T-helper 17 cell (primary cell): ENCODE measurements around the gene KMO. TPM values are rescaled to one million over a fixed set of nuclear protein-coding genes. Genes with fewer than 3 reads are reported as not detected.

Experiments used
- ATAC-seq: fragments of 150-1000 bp; cut with Tn5 transposase; 2 replicates; pipeline ENCODE4 v1.10.0; 2021; ENCODE audit warnings: mild to moderate bottlenecking, moderate library complexity
- DNase-seq, 3 donors: peaks; one replicate each; pipeline versions ENCODE4 v3.0.0 to v3.0.0-alpha.2; 2020 to 2021
- H3K9me3 ChIP-seq: one replicate; pipeline ENCODE4 v1.7.0; 2013; ENCODE audit warnings: low read length, mild to moderate bottlenecking; ENCODE audit not compliant: control insufficient read depth, poor library complexity, severe bottlenecking
- H3K27ac Mint-ChIP-seq: one replicate; pipeline ENCODE4 v1.8.0; 2022; ENCODE audit warnings: mild to moderate bottlenecking, moderate library complexity, mixed read lengths
- H3K27me3 Mint-ChIP-seq: one replicate; pipeline ENCODE4 v1.8.0; 2022; ENCODE audit warnings: mixed read lengths
- H3K36me3 Mint-ChIP-seq: one replicate; pipeline ENCODE4 v1.8.0; 2022; ENCODE audit warnings: low read depth, mixed read lengths
- H3K4me1 Mint-ChIP-seq: one replicate; pipeline ENCODE4 v1.8.0; 2022; ENCODE audit warnings: mild to moderate bottlenecking, mixed read lengths
- H3K4me3 Mint-ChIP-seq: one replicate; pipeline ENCODE4 v1.8.0; 2022; ENCODE audit warnings: mild to moderate bottlenecking, moderate library complexity, mixed read lengths
- total RNA-seq, 4 donors: library from RNA in 2 of 4; stranded (reverse) in 2 of 4; gene quantifications; one replicate each; pipeline ENCODE4 v1.2.3 and lab custom pipeline; 2022 to 2026

The KMO gene
- total RNA-seq, 2 donors from 2014 or later: 1.5 TPM; not detected in 1

GRCh38 chr1:241521718-241522117, 10.5 kb upstream of the KMO start:
- Mint-ChIP-seq H3K27ac (no peak overlapping the region), H3K4me1 (peaks cover 5% of the 10 kb centered on the region), H3K4me3 (no peak overlapping the region)

GRCh38 chr1:241525026-241525425, 7.2 kb upstream of the KMO start:
- peaks cover 16% of the 10 kb centered on the region for H3K36me3 Mint-ChIP-seq
- DNase-seq (no peak), ATAC-seq (no peak)
- no peaks in the 10 kb centered on the region for H3K4me1 Mint-ChIP-seq
- H3K4me3 Mint-ChIP-seq: no peak overlapping the region
- no peak overlapping the region for H3K27ac Mint-ChIP-seq
- no peaks in the 10 kb centered on the region for H3K9me3 ChIP-seq
- peaks cover 42% of the 10 kb centered on the region for H3K27me3 Mint-ChIP-seq

More at GRCh38 chr1:241521718-241522117, 10.5 kb upstream of the KMO start:
- ATAC-seq: no peak
- Mint-ChIP-seq H3K27me3 (peaks cover 42% of the 10 kb centered on the region), H3K36me3 (peaks cover 16% of the 10 kb centered on the region)
- DNase-seq: no peak
- no peaks in the 10 kb centered on the region for H3K9me3 ChIP-seq

- Mint-ChIP-seq H3K36me3 (peaks cover 14% of the 10 kb centered on the region), H3K4me3 (no peak overlapping the region), H3K27ac (no peak overlapping the region), H3K27me3 (peaks cover 36% of the 10 kb centered on the region), H3K4me1 (peaks cover 10% of the 10 kb centered on the region)
- ATAC-seq: no peak
- H3K9me3 ChIP-seq: no peaks in the 10 kb centered on the region
- no peak for DNase-seq
Measured at GRCh38 chr1:241527146-241527545, 5.0 kb upstream of the KMO start.

- peak; percentile 84 for ATAC-seq
- no peaks in the 10 kb centered on the region for H3K9me3 ChIP-seq
- Mint-ChIP-seq H3K4me3 (peak overlapping the region; percentile 99), H3K36me3 (peaks cover 2% of the 10 kb centered on the region), H3K4me1 (peaks cover 16% of the 10 kb centered on the region), H3K27me3 (peaks cover 20% of the 10 kb centered on the region), H3K27ac (peak overlapping the region; percentile 88)
- no peak for DNase-seq
Measured at GRCh38 chr1:241531195-241532161, 700 bp upstream of the KMO start.

- Mint-ChIP-seq H3K27me3 (peaks cover 20% of the 10 kb centered on the region), H3K4me1 (peaks cover 16% of the 10 kb centered on the region), H3K27ac (peak overlapping the region; percentile 90), H3K36me3 (peaks cover 2% of the 10 kb centered on the region), H3K4me3 (peak overlapping the region; percentile 45)
- H3K9me3 ChIP-seq: no peaks in the 10 kb centered on the region
- peak; percentile 63 for ATAC-seq
- no peak for DNase-seq
Measured at GRCh38 chr1:241532864-241533263, 686 bp downstream of the KMO start.

GRCh38 chr1:241533326-241534115, 1.3 kb downstream of the KMO start:
- Mint-ChIP-seq H3K27me3 (peaks cover 20% of the 10 kb centered on the region), H3K4me3 (peak overlapping the region; percentile 45), H3K36me3 (peaks cover 2% of the 10 kb centered on the region), H3K27ac (peak overlapping the region; percentile 90), H3K4me1 (peaks cover 16% of the 10 kb centered on the region)
- DNase-seq (no peak), ATAC-seq (no peak)
- no peaks in the 10 kb centered on the region for H3K9me3 ChIP-seq

- no peak overlapping the region for H3K27ac Mint-ChIP-seq
Measured at GRCh38 chr1:241536304-241536703, 4.1 kb downstream of the KMO start.

GRCh38 chr1:241536969-241537368, 4.8 kb downstream of the KMO start:
- peaks cover 6% of the 10 kb centered on the region for H3K4me1 Mint-ChIP-seq
- H3K4me3 Mint-ChIP-seq: no peak overlapping the region
- H3K9me3 ChIP-seq: no peaks in the 10 kb centered on the region
- DNase-seq: no peak
- peaks cover 4% of the 10 kb centered on the region for H3K36me3 Mint-ChIP-seq
- H3K27ac Mint-ChIP-seq: no peak overlapping the region
- peaks cover 41% of the 10 kb centered on the region for H3K27me3 Mint-ChIP-seq
- no peak for ATAC-seq

More at GRCh38 chr1:241536304-241536703, 4.1 kb downstream of the KMO start:
- Mint-ChIP-seq H3K36me3 (peaks cover 5% of the 10 kb centered on the region), H3K4me3 (no peak overlapping the region), H3K27me3 (peaks cover 37% of the 10 kb centered on the region), H3K4me1 (peaks cover 12% of the 10 kb centered on the region)
- no peaks in the 10 kb centered on the region for H3K9me3 ChIP-seq
- no peak for DNase-seq
- ATAC-seq: no peak

GRCh38 chr1:241542199-241542907, 10.2 kb downstream of the KMO start:
- ATAC-seq (peak; percentile 36), DNase-seq (no peak)
- Mint-ChIP-seq H3K4me1 (no peaks in the 10 kb centered on the region), H3K36me3 (peaks cover 8% of the 10 kb centered on the region), H3K4me3 (no peak overlapping the region), H3K27ac (no peak overlapping the region), H3K27me3 (peaks cover 20% of the 10 kb centered on the region)
- no peaks in the 10 kb centered on the region for H3K9me3 ChIP-seq

- H3K4me1 Mint-ChIP-seq: peaks cover 15% of the 10 kb centered on the region
- H3K36me3 Mint-ChIP-seq: peaks cover 3% of the 10 kb centered on the region
- ATAC-seq (no peak), DNase-seq (no peak)
- no peak overlapping the region for H3K4me3 Mint-ChIP-seq
- no peaks in the 10 kb centered on the region for H3K9me3 ChIP-seq
- H3K27ac Mint-ChIP-seq: no peak overlapping the region
- H3K27me3 Mint-ChIP-seq: no peaks in the 10 kb centered on the region
Measured at GRCh38 chr1:241548008-241548407, 15.8 kb downstream of the KMO start.

- ATAC-seq: no peak
- H3K27ac Mint-ChIP-seq: peak overlapping the region; percentile 92
- no peak overlapping the region for H3K4me3 Mint-ChIP-seq
Measured at GRCh38 chr1:241550318-241550717, 18.1 kb downstream of the KMO start.

GRCh38 chr1:241551759-241552638, 19.8 kb downstream of the KMO start:
- peak; percentile 87 for ATAC-seq
- Mint-ChIP-seq H3K4me1 (peaks cover 17% of the 10 kb centered on the region), H3K27me3 (no peaks in the 10 kb centered on the region), H3K27ac (peak overlapping the region; percentile 92), H3K4me3 (peak overlapping the region; percentile 92), H3K36me3 (no peaks in the 10 kb centered on the region)
- H3K9me3 ChIP-seq: no peaks in the 10 kb centered on the region
- DNase-seq: peak in 1 of 3 donors; percentile 7

More at GRCh38 chr1:241550318-241550717, 18.1 kb downstream of the KMO start:
- Mint-ChIP-seq H3K4me1 (peaks cover 15% of the 10 kb centered on the region), H3K36me3 (peaks cover 3% of the 10 kb centered on the region), H3K27me3 (no peaks in the 10 kb centered on the region)
- no peak for DNase-seq
- no peaks in the 10 kb centered on the region for H3K9me3 ChIP-seq
